DMS53 (cell line): Measurements from ENCODE around the gene ATP1B2.
A peak's percentile ranks its signal among the peaks of the same experiment; 100 is the strongest.
"Not testable (repeated sequence)": the region's sequence is repeated elsewhere in the genome, so short reads cannot be mapped to it uniquely, and the experiment has no call there.

Experiments used
- DNase-seq: peaks from one replicate; lab custom pipeline; 2025; lab: John Stamatoyannopoulos, UW

ATP1B2 gene

GRCh38 chr17:7634384-7634783, 16.3 kb upstream of the ATP1B2 start:
- peak; percentile 77 for DNase-seq

GRCh38 chr17:7636163-7636562, 14.6 kb upstream of the ATP1B2 start:
- DNase-seq: no peak

GRCh38 chr17:7640783-7641182, 9.9 kb upstream of the ATP1B2 start:
- DNase-seq: no peak

GRCh38 chr17:7641635-7642034, 9.1 kb upstream of the ATP1B2 start:
- not testable (repeated sequence) for DNase-seq

GRCh38 chr17:7644775-7645174, 6.0 kb upstream of the ATP1B2 start:
- no peak for DNase-seq

GRCh38 chr17:7646457-7646856, 4.3 kb upstream of the ATP1B2 start:
- no peak for DNase-seq

- no peak for DNase-seq
These were observed 3.7 kb upstream of the ATP1B2 start for GRCh38 chr17:7647018-7647417.

- DNase-seq: no peak
These were observed 455 bp downstream of the ATP1B2 start for GRCh38 chr17:7651097-7651664.

GRCh38 chr17:7651665-7652387, 1.1 kb downstream of the ATP1B2 start:
- DNase-seq: no peak

GRCh38 chr17:7652388-7653356, 1.9 kb downstream of the ATP1B2 start:
- DNase-seq: no peak

GRCh38 chr17:7654832-7655540, 4.3 kb downstream of the ATP1B2 start:
- DNase-seq: no peak

GRCh38 chr17:7655541-7655840, 4.8 kb downstream of the ATP1B2 start:
- DNase-seq: no peak

GRCh38 chr17:7656958-7657609, 6.4 kb downstream of the ATP1B2 start:
- DNase-seq: no peak

GRCh38 chr17:7667656-7668406, 17.1 kb downstream of the ATP1B2 start:
- no peak for DNase-seq

- DNase-seq: no peak
These were observed 17.8 kb downstream of the ATP1B2 start for GRCh38 chr17:7668482-7668881.

- peak; percentile 57 for DNase-seq
These were observed 22.5 kb downstream of the ATP1B2 start for GRCh38 chr17:7673239-7673638.

- no peak for DNase-seq
These were observed 24.2 kb downstream of the ATP1B2 start for GRCh38 chr17:7674934-7675333.

- no peak for DNase-seq
These were observed 25.8 kb downstream of the ATP1B2 start for GRCh38 chr17:7676533-7676932.

- no peak for DNase-seq
These were observed 26.8 kb downstream of the ATP1B2 start for GRCh38 chr17:7677388-7678067.

GRCh38 chr17:7684851-7685532, 34.3 kb downstream of the ATP1B2 start:
- peak; percentile 43 for DNase-seq
